VCaP (cell line): ENCODE measurements around the gene HELT.
A peak's percentile ranks its signal among the peaks of the same experiment; 100 is the strongest.
"Not testable (repeated sequence)": the region's sequence is repeated elsewhere in the genome, so short reads cannot be mapped to it uniquely, and the experiment has no call there.

Source experiments
- H3K27ac ChIP-seq: fragments of 450-650 bp; 2 replicates; pipeline ENCODE4 v1.5.1; 2017
- TF ChIP-seq, protein P1 (sequence below): fragments of 450-650 bp; conservative IDR thresholded peaks from 2 replicates; pipeline ENCODE4 v1.5.1; 2017; ENCODE audit warnings: mild to moderate bottlenecking, moderate library complexity

The HELT gene, protein sequence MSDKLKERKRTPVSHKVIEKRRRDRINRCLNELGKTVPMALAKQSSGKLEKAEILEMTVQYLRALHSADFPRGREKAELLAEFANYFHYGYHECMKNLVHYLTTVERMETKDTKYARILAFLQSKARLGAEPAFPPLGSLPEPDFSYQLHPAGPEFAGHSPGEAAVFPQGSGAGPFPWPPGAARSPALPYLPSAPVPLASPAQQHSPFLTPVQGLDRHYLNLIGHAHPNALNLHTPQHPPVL

DNA sequence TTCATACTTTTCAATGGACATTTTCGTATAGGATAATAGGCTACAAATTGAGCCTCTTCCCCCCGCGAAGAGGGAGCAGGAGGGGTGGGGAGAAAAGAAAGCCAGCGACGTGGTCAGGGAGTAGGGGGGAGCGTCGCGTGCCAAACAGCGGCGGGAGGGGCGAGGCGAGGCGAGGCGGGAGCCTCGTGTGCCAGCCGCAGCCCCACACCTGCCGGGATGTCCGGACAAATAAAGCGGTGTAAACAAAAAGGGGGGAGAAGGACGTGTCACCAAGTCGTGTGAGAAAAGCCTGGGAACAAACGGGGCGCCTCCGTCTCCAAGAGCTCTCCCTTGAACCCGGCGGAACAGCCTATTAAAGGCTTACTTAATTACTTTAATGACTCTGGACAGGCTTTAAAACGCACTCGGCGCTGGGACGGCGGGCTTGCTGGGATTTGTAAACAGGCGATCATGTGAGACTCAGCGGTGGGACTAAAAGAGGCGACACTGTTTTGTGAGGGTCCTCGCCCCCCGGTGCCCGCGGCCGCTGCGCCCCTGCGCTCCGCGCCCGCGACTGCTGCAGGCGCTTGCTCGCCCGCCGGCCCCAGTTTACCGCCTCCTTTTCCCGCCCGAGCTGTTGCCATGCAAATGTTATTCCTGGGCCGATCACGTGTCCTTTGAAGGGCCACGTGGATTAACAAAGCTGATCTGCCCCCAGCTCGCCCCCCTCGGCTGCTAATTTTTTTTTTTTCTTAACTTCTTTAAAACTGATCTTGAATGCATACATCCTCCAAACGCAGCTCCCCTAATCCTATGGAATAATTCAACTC lies at the start of gene HELT:
TSS of gene HELT (plus strand) at position 527 of the 809 bp plus-strand sequence. CDS start 439 bp downstream, outside the sequence.
- H3K27ac ChIP-seq = peak within 1 kb of the TSS; percentile 40; the same call in 1 of the 2 replicates
- TF ChIP-seq, protein P1, sequence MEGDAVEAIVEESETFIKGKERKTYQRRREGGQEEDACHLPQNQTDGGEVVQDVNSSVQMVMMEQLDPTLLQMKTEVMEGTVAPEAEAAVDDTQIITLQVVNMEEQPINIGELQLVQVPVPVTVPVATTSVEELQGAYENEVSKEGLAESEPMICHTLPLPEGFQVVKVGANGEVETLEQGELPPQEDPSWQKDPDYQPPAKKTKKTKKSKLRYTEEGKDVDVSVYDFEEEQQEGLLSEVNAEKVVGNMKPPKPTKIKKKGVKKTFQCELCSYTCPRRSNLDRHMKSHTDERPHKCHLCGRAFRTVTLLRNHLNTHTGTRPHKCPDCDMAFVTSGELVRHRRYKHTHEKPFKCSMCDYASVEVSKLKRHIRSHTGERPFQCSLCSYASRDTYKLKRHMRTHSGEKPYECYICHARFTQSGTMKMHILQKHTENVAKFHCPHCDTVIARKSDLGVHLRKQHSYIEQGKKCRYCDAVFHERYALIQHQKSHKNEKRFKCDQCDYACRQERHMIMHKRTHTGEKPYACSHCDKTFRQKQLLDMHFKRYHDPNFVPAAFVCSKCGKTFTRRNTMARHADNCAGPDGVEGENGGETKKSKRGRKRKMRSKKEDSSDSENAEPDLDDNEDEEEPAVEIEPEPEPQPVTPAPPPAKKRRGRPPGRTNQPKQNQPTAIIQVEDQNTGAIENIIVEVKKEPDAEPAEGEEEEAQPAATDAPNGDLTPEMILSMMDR = no peak

DNA sequence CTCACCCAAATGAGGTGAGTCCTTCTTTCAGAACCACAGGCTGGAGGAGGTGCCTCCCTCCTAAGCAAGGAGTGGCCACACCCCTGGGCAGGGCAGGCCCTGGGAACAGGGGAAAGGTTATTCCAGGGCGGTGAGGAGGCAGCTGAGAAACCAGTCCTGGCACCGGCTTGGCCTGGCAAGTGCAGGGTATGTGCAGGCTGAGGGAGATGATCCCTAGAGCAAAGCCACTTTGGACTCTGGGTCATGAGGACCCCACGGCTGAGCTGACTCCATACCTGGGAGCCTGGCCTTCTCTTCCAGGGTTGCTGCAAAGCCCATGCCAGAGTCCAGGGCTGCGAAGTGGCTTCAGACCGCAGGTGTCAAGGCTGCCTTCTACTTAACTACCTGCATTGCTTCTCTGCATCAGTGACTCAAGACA lies 49.5 kb upstream of the HELT start:
- TF ChIP-seq, protein P1 = no peak
- peak overlapping the region; percentile 18; the same call in 1 of the 2 replicates for H3K27ac ChIP-seq

DNA sequence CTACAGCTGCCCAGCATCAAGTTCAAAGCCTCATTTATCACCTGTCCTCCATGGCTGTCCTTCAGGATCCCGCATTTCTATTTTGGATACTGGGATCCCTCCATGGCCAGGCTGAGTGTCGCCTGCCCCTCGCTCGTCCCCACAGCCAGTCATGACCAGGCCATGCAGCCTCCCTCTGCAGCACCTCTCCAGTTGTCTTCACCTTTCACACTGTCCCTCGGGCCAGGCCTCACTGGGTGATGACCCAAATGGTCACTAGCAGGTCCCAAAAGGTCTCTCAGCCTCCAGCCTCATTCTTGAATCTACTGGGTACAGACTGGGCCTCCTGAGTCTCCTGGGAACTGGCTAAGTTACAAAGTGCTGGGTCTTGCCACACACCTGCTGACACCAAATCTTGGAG lies 48.7 kb upstream of the HELT start:
- H3K27ac ChIP-seq = peak overlapping the region; percentile 18; the same call in 1 of the 2 replicates
- TF ChIP-seq, protein P1 = no peak

DNA sequence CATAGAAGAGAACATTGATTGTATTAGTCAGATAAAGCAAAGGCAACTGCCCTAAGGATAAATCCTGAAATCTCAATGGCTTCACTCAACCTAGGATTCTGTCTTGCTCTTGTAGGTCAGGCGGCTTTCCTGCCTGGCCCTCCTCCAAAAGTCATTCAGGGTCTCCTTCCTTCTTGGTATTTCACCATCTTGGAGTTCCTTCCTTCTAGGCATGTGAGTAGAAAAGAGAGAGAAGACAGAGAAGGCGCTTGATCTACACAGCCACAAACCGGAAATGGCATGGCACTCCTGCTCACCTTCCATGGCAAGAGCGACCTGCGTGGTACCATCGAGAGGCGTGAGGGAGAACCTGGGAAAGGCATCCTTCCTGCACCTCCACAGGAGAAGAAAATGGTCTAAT lies 45.3 kb upstream of the HELT start:
- no peak overlapping the region for H3K27ac ChIP-seq
- TF ChIP-seq, protein P1 = no peak

DNA sequence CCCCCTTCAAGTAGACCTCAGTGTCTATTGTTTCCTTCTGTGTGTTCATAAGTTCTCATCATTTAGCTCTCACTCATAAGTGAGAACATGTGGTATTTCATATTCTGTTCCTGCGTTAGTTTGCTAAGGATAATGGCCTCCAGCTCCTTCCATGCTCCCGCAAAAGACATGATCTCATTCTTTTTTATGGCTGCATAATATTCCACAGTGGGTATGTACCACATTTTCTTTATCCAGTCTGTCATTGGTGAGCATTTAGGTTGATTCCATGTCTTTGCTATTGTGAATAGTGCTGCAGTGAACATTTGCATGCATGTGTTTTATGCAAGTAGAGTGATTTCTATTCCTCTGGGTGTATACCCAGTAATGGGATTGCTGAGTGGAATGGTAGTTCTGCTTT lies 41.9 kb upstream of the HELT start:
- not testable (repeated sequence) for H3K27ac ChIP-seq

DNA sequence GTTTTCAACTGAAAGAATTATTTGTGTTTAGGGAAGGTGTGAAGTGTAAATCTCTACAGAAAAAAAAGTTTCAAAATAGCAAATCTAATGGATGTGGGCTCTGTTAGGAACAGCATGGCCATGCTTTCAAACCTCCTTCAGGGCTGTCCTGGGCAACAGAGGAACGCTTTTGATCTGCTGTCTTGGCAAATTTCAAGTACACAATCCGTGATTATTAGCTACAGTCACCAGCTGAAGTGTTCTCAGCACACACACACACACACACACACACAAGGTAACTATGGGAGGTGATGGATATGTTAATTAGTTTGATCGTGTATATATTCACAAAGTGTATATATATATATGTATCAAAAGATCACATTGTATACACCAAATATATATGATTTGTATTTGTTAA lies 40.5 kb upstream of the HELT start:
- TF ChIP-seq, protein P1 = no peak
- H3K27ac ChIP-seq = no peak overlapping the region

DNA sequence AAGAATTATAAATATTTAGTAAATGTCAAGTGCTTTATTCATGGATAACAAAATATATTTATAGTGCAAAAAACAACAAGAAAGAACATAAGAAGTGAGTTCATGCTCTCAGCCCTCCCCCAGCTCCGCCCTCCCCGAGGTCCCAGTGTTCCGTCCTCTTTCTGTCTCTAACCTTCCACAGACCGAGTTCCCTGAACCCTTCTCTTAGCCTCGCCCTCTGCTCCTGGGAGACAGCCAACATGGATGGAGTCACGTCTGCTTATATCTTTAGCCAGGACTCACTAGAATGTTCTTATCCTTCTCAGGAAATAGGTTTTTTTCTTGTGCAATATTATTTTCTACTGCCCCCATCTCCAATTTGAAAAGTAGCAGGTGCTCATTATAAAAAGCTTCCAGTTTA lies 40.1 kb upstream of the HELT start:
- TF ChIP-seq, protein P1 = no peak

More for the DNA sequence above, 40.1 kb upstream of the HELT start:
- H3K27ac ChIP-seq = no peak overlapping the region
